ENCODE data around the gene VCL.

Gene VCL

GRCh38 chr10:73992899-73993788, 4.8 kb upstream of the VCL start:
- peaks cover 7% of the 10 kb centered on the region; the same call in 1 of the 2 replicates for H3F3A ChIP-seq (ENCODE audit: insufficient read depth)
- H3K27me3 ChIP-seq (ENCODE audit: low read length): no peaks in the 10 kb centered on the region
- no peak overlapping the region for H3K4me2 ChIP-seq (ENCODE audit: low read depth, low read length, poor library complexity, severe bottlenecking)
- H3K9ac ChIP-seq (ENCODE audit: low read length): no peak overlapping the region
- H3K9me2 ChIP-seq (replicated peaks; ENCODE audit: insufficient read depth, low read length): no peaks in the 10 kb centered on the region
- H4K20me1 ChIP-seq (ENCODE audit: low read depth, low read length): no peaks in the 10 kb centered on the region
- H3K79me2 ChIP-seq (ENCODE audit: insufficient read depth, low read length): peaks cover 2% of the 10 kb centered on the region; the same call in 1 of the 2 replicates
- H3K9me3 ChIP-seq (ENCODE audit: insufficient read depth, low read length): no peaks in the 10 kb centered on the region
- H2AFZ ChIP-seq (ENCODE audit: low read depth, low read length, severe bottlenecking): no peak overlapping the region
- no peak for TF ChIP-seq CTCF (IDR thresholded peaks at IDR 0.05; ENCODE audit: insufficient read depth, low read length, poor library complexity, severe bottlenecking)
- no peak for TF ChIP-seq EZH2phosphoT487 (conservative IDR thresholded peaks at IDR 0.05; ENCODE audit: low read length)
- H3K36me3 ChIP-seq (ENCODE audit: low read length): no peaks in the 10 kb centered on the region
- H3K4me3 ChIP-seq (ENCODE audit: insufficient read depth, low read length, poor library complexity, severe bottlenecking): no peak overlapping the region
- no peak overlapping the region for H3K27ac ChIP-seq (ENCODE audit: low read depth, low read length)

DNA sequence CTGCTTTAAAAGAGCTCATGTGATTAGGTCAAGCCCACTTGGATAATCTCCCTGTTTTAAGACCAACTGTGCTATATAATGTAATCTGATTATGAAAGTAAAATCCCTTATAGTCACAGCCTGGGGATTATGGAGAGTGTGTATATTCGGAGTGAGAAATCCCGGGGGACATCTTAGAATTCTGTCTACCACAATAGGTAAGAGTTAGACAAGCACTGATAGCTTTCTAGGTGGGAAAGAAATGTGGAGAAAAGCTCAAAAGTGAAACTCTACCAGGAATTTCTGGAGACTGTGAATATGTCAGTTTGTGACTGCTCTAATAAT, 2.9 kb upstream of the VCL start:
- H3K27me3 ChIP-seq (ENCODE audit: low read length): no peaks in the 10 kb centered on the region
- H3K9ac ChIP-seq (ENCODE audit: low read length): no peak overlapping the region
- no peak overlapping the region for H3K4me3 ChIP-seq (ENCODE audit: insufficient read depth, low read length, poor library complexity, severe bottlenecking)
- peaks cover 11% of the 10 kb centered on the region; the same call in 1 of the 2 replicates for H3F3A ChIP-seq (ENCODE audit: insufficient read depth)
- peaks cover 20% of the 10 kb centered on the region; the same call in 1 of the 2 replicates for H3K79me2 ChIP-seq (ENCODE audit: insufficient read depth, low read length)
- TF ChIP-seq CTCF (IDR thresholded peaks at IDR 0.05; ENCODE audit: insufficient read depth, low read length, poor library complexity, severe bottlenecking) (no peak), EZH2phosphoT487 (conservative IDR thresholded peaks at IDR 0.05; ENCODE audit: low read length) (no peak)
- no peaks in the 10 kb centered on the region for H4K20me1 ChIP-seq (ENCODE audit: low read depth, low read length)
- no peak overlapping the region for H3K27ac ChIP-seq (ENCODE audit: low read depth, low read length)
- no peaks in the 10 kb centered on the region for H3K9me2 ChIP-seq (replicated peaks; ENCODE audit: insufficient read depth, low read length)
- no peak overlapping the region for H2AFZ ChIP-seq (ENCODE audit: low read depth, low read length, severe bottlenecking)
- H3K4me2 ChIP-seq (ENCODE audit: low read depth, low read length, poor library complexity, severe bottlenecking): no peak overlapping the region
- no peaks in the 10 kb centered on the region for H3K36me3 ChIP-seq (ENCODE audit: low read length)
- H3K9me3 ChIP-seq (ENCODE audit: insufficient read depth, low read length): no peaks in the 10 kb centered on the region

- Histone ChIP-seq H3K27me3 (ENCODE audit: low read length) (no peaks in the 10 kb centered on the region), H3K36me3 (ENCODE audit: low read length) (no peaks in the 10 kb centered on the region), H3K9ac (ENCODE audit: low read length) (peak overlapping the region; percentile 67), H3K4me3 (ENCODE audit: insufficient read depth, low read length, poor library complexity, severe bottlenecking) (peak overlapping the region; percentile 69), H3K4me2 (ENCODE audit: low read depth, low read length, poor library complexity, severe bottlenecking) (peak overlapping the region; percentile 61), H4K20me1 (ENCODE audit: low read depth, low read length) (no peaks in the 10 kb centered on the region), H3K79me2 (ENCODE audit: insufficient read depth, low read length) (peaks cover 31% of the 10 kb centered on the region; the same call in 1 of the 2 replicates), H3K27ac (ENCODE audit: low read depth, low read length) (peak overlapping the region; percentile 68), H2AFZ (ENCODE audit: low read depth, low read length, severe bottlenecking) (peak overlapping the region; percentile 68), H3K9me2 (replicated peaks; ENCODE audit: insufficient read depth, low read length) (no peaks in the 10 kb centered on the region), H3F3A (ENCODE audit: insufficient read depth) (peaks cover 8% of the 10 kb centered on the region; the same call in 1 of the 2 replicates), H3K9me3 (ENCODE audit: insufficient read depth, low read length) (no peaks in the 10 kb centered on the region)
- TF ChIP-seq CTCF (IDR thresholded peaks at IDR 0.05; ENCODE audit: insufficient read depth, low read length, poor library complexity, severe bottlenecking) (no peak), EZH2phosphoT487 (conservative IDR thresholded peaks at IDR 0.05; ENCODE audit: low read length) (no peak)
Measured at GRCh38 chr10:73997461-73997786, 492 bp upstream of the VCL start.
